Mucosa of stomach (tissue), 1 donor: ENCODE results near the gene MRS2.
"Not testable (repeated sequence)": the region's sequence is repeated elsewhere in the genome, so short reads cannot be mapped to it uniquely, and the experiment has no call there.

ENCODE experiments used
- H3K27me3 ChIP-seq: one replicate; pipeline ENCODE4 v1.7.0; 2013; ENCODE audit warnings: mild to moderate bottlenecking, low read length; ENCODE audit not compliant: control insufficient read depth, insufficient read depth
- H3K36me3 ChIP-seq: one replicate; pipeline ENCODE4 v1.7.0; 2013; ENCODE audit warnings: low read length; ENCODE audit not compliant: control insufficient read depth, insufficient read depth
- H3K4me1 ChIP-seq: one replicate; pipeline ENCODE4 v1.7.0; 2013; ENCODE audit warnings: mild to moderate bottlenecking, low read length; ENCODE audit not compliant: control insufficient read depth, insufficient read depth
- H3K4me3 ChIP-seq: one replicate; pipeline ENCODE4 v1.7.0; 2013; ENCODE audit warnings: low read length
- H3K9ac ChIP-seq: one replicate; pipeline ENCODE4 v1.7.0; 2013; ENCODE audit warnings: mild to moderate bottlenecking, low read length, moderate library complexity
- H3K9me3 ChIP-seq: one replicate; pipeline ENCODE4 v1.7.0; 2013; ENCODE audit warnings: mild to moderate bottlenecking, low read length, moderate library complexity; ENCODE audit not compliant: control insufficient read depth
- donor health status: Pancreatic carcinoma.

The MRS2 gene

DNA sequence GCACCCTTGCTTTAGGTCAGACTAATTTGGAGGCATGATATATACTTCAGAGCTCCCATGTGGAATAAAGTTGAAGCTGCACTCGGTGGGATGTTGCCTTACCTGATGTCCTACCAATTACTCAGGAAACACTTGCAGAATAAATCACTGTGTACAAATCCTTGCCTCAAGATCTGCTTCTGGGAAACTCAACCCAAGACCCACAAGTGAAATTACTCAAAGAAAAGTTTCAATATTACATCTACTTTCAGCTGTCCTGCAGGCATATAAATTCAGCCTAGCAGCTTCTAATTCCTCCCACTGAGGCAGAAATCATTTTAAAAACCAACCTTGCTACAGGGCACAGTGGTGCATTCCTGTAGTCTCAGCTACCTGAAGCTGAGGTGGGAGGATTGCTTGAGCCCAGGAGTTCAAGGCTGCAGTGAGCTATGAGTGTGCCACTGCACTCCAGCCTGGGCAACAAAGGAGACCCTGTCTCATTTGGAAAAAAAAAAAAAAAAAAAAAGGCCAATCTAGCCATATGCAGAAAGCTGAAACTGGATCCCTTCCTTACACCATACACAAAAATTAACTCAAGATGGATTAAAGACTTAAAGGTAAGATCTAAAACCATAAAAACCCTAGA is 24.2 kb upstream of the MRS2 start:
- Histone ChIP-seq H3K4me3 (no peak overlapping the region), H3K36me3 (no peaks in the 10 kb centered on the region), H3K27me3 (no peaks in the 10 kb centered on the region), H3K9me3 (no peaks in the 10 kb centered on the region), H3K4me1 (no peaks in the 10 kb centered on the region), H3K9ac (no peak overlapping the region)

DNA sequence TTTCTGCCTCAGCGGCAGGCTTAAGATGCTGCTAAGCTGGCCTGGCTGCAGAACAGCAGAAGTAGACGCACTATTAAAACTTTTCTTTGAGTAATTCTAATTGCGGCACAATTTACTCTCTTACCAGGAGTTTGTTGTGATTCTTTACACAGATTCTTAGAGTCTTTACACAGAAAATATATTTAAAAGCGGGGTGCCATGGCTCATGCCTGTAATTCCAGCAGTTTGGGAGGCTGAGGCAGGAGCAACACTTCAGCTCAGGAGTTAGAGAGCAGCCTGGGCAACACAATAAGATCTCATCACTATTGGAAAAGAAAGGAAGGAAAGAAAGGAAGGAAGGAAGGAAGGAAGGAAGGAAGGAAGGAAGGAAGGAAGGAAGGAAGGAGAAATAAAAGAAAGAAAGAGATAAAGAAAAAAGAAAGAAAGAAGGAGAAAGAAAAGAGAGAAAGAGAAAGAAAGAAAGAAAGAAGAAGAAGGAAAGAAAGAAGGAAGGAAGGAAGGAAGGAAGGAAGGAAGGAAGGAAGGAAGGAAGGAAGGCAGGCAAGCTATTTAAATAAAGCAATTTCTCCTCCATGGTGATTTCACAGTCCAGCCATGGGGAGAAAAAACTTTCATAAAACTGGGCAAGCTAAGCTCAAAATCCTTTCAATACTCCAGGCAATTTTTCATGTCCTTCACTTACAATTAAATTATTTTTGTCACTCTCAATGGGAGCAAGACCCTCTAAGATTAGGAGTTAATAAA is 21.1 kb upstream of the MRS2 start:
- no peak overlapping the region for H3K9ac ChIP-seq
- H3K4me1 ChIP-seq, result no peaks in the 10 kb centered on the region
- no peaks in the 10 kb centered on the region for H3K36me3 ChIP-seq
- no peaks in the 10 kb centered on the region for H3K9me3 ChIP-seq
- no peaks in the 10 kb centered on the region for H3K27me3 ChIP-seq
- no peak overlapping the region for H3K4me3 ChIP-seq

DNA sequence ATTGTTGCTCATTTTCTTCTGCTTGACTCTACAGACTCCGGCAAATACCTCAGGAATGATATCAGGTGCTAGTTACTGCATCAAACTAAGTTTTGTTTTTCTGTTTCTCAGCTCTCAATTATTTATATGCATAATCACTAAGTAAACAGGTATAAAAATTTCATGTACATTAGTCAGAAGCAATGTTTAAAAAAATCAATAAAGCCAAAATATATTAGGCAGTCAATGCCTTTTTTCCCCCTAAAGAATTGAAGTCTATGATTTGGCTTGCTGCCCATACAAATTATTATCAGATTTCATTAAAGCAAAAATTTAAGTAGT is 20.6 kb upstream of the MRS2 start:
- H3K4me3 ChIP-seq, result no peak overlapping the region
- H3K9ac ChIP-seq, result no peak overlapping the region
- no peaks in the 10 kb centered on the region for H3K9me3 ChIP-seq
- H3K4me1 ChIP-seq, result no peaks in the 10 kb centered on the region
- no peaks in the 10 kb centered on the region for H3K27me3 ChIP-seq
- H3K36me3 ChIP-seq, result no peaks in the 10 kb centered on the region

DNA sequence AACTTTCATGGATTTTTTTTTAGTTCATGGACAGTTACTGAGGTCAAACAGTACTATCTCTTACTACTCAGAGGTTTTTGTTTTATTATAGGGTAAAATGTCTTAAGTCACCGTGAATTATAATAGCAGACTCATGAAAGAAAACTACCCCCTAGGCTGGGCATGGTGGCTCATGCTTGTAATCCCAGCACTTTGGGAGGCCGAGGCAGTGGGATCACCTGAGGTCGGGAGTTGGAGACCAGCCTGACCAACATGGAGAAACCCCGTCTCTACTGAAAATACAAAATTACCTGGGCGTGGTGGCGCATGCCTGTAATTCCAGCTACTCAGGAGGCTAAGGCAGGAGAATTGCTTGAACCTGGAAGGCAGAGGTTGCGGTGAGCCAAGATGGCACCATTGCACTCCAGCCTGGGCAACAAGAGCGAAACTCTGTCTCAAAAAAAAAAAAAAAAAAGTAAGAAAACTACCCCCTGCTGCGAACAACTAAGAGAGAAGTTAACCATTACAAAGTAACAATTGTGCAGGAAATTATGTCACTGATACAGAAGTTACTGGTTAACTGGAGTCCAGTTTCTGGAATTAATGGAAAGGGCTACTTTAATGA is 19.7 kb upstream of the MRS2 start:
- not testable (repeated sequence) for H3K9ac ChIP-seq, H3K4me1 ChIP-seq, H3K4me3 ChIP-seq, H3K36me3 ChIP-seq, H3K9me3 ChIP-seq, H3K27me3 ChIP-seq

DNA sequence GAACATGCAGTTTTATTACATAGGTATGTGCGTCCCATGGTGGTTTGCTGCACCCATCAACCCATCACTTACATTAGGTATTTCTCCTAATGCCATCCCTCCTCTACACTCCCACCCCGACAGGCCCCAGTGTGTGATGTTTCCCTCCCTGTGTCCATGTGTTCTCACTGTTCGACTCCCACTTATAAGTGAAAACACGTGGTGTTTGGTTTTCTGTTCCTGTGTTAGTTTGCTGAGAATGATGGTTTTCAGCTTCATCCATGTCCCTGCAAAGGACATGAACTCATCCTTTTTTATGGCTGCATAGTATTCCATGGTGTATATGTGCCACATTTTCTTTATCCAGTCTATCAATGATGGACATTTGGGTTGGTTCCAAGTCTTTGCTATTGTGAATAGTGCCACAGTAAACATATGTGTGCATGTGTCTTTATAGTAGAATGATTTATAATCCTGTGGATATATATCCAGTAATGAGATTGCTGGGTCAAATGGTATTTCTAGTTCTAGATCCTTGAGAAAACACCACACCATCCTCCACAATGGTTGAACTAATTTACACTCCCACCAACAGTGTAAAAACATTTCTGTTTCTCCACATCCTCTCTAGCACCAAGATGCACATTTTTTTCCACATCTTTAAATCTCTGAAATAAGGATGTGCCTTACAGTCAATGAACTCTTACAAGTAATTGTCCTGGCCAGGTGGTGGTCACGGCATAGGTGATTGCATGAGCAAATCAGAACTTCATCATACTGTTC is 18.2 kb upstream of the MRS2 start:
- not testable (repeated sequence) for H3K27me3 ChIP-seq, H3K9me3 ChIP-seq, H3K4me1 ChIP-seq, H3K36me3 ChIP-seq, H3K9ac ChIP-seq, H3K4me3 ChIP-seq

DNA sequence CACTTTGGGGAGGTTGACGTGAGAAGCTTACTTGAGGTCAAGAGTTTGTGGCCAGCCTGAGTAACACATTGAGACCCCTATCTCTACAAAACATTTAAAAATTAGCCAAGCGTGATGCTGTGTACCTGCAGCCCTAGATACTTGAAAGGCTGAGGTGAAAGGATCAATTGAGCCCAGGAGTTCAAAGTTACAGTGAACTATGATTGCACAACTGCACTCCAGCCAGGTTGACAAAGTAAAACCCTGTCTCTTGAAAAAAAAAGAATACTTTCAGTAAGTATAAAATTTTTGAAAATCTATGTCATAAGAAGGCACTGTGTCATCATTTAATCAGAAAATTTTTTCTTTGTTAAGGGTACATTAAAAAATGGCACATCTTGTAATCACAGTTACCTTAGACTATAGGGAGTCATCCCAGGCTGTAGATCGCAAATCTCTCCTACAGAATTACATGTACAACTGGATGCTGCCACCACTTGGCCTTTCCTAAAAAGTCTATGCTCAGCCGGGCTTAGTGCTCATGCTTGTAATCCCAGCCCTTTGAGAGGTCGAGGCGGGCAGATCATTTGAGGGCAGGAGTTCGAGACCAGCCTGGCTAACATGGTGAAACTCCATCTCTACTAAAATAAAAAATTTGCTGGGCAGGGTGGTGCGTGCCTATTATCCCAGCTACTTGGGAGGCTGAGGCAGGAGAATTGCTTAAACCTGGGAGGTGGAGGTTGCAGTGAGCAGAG is 17.0 kb upstream of the MRS2 start:
- Histone ChIP-seq H3K4me1 (no peaks in the 10 kb centered on the region), H3K9ac (no peak overlapping the region), H3K4me3 (no peak overlapping the region), H3K36me3 (no peaks in the 10 kb centered on the region), H3K9me3 (no peaks in the 10 kb centered on the region), H3K27me3 (no peaks in the 10 kb centered on the region)

DNA sequence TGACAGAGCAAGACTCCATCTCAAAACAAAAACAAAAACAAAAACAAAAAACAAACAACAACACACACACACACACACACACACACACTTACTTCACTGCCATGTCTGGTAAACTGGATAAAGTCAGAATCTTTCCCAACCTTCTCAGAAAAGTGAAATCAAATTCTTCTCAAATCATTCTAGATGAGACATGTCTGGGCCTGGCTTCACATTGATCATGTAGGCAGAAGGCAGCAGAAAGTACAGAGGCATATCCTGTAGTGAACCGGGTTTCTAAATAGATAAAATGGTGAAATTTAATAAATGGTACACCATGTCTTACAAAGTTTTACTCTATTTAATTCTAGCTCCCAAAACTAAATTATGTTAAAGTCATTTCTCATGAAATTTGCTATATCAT is 14.9 kb upstream of the MRS2 start:
- Histone ChIP-seq H3K9me3 (no peaks in the 10 kb centered on the region), H3K27me3 (no peaks in the 10 kb centered on the region), H3K9ac (no peak overlapping the region), H3K4me3 (no peak overlapping the region), H3K4me1 (no peaks in the 10 kb centered on the region), H3K36me3 (no peaks in the 10 kb centered on the region)

DNA sequence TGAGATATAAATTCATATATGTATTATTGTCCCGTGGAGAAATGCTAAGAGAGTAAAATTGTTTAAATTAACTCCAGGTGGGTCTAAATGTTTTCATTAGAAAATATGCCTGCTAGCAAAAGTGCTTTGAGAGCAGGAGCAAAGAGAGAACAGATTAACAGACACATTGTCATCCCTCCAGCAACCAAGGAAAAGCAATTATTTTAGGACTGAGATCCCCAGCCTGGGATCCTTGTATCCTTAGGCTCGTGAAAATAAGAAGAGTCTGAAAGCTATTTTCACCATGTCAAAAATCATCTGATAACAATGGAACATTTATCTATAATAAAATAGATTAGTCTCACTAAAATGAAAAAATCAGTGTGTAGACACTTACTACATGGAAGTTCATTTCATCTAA is 11.5 kb upstream of the MRS2 start:
- H3K9me3 ChIP-seq, result no peaks in the 10 kb centered on the region
- H3K27me3 ChIP-seq, result no peaks in the 10 kb centered on the region
- no peaks in the 10 kb centered on the region for H3K36me3 ChIP-seq
- no peak overlapping the region for H3K4me3 ChIP-seq
- no peaks in the 10 kb centered on the region for H3K4me1 ChIP-seq
- H3K9ac ChIP-seq, result no peak overlapping the region

DNA sequence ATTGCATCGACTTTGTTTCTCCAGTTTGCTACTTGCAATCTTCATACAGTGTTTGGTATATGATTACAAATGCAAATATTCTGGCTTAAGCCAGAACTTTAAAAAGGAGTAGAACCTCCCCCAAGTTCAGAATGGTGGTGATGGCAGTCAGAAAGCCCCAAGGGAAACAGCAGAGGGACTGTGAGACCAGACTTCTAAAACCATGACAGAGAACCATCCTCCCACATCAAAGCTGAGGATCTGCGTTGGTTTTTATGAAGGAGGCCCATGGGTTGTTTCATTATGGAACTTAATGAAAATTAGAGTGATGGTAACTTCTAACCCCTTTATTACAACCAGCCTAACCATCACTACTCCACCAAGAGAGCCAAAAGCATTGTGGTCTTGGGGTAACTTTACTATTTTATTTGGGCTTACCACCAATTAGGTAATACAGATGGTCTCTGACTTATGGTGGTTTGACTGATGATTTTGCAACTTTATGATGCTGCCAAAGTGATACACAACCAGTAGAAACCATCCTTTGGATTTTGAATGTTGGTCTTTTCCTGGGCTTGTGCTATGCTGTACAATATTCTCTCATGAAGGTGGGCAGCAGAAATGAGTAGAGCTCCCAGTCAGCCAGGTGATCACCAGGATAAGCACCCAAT is 10.9 kb upstream of the MRS2 start:
- Histone ChIP-seq H3K9me3 (no peaks in the 10 kb centered on the region), H3K36me3 (no peaks in the 10 kb centered on the region), H3K9ac (no peak overlapping the region), H3K4me1 (no peaks in the 10 kb centered on the region), H3K4me3 (no peak overlapping the region), H3K27me3 (no peaks in the 10 kb centered on the region)

DNA sequence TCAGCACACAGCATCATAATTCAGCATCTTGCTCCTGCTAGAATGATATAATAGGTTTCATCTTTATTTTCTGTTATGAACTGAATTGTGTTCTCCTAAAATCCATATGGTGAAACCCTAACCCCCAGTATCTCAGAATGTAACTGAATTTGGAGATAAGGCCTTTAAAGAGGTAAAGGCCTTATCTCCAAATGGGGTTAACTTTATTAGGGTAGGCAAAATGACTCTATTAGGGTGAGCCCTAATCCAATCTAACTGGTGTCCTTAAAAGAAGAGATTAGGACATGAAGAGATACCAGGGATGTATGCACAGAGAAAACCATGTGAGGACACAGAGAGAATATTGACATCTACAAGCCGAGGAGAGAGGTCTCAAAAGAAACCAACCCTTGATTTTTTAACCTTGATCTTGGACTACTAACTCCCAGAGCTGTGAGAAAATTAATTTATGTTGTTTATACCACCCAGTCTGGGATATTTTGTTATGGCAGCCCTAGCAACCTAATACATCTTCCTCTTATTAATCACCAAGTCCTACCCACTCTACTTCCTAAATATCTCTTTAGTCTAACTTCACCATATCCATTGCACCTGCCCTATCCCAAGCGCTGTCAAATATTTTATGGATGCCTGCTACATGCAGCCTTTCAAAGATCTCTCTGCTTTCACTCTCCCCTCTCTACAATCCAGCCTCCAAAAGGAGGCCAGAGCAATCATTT is 8.5 kb upstream of the MRS2 start:
- no peak overlapping the region for H3K9ac ChIP-seq
- no peaks in the 10 kb centered on the region for H3K4me1 ChIP-seq

DNA sequence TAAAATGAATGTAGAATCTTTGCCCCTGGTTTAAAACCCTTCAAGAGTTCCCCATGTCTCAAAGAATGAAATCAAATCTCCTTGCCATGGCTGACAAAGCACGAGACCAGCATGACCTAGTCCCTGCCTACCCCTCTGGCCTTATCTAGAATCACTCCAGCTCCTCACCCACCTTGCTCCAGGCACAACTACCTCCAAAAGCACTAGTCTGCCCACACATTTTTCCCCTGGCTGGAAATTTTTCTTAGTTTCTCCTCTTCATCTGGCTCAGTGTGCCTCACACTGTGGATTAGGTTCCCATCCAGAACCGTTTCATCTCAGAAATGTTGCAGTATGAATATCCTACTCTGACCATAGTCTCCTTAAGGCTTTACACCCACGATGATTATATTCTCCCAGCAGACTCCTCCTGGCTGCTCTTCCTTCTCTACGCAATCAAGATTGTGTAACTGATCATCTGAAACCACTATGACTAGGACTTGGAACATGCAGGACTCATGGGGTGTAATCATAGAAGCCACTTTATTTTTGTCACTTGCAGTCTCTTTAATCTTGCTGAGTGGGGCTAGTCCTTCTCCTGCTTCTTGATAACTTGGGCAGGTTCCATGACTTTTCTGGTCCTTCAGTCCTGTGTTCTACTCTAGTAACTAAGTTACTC is 7.8 kb upstream of the MRS2 start:
- Histone ChIP-seq H3K4me3 (no peak overlapping the region), H3K27me3 (peaks cover 4% of the 10 kb centered on the region), H3K9me3 (no peaks in the 10 kb centered on the region), H3K4me1 (no peaks in the 10 kb centered on the region), H3K36me3 (no peaks in the 10 kb centered on the region), H3K9ac (no peak overlapping the region)

More for the DNA sequence above, 8.5 kb upstream of the MRS2 start:
- Histone ChIP-seq H3K36me3 (no peaks in the 10 kb centered on the region), H3K27me3 (peaks cover under 1% of the 10 kb centered on the region), H3K9me3 (no peaks in the 10 kb centered on the region), H3K4me3 (no peak overlapping the region)
